ENCODE results near the gene ALG10B. TPM values are rescaled to one million over a fixed set of nuclear protein-coding genes. Genes with fewer than 3 reads are reported as not detected.
"Not testable (repeated sequence)": the region's sequence is repeated elsewhere in the genome, so short reads cannot be mapped to it uniquely, and the experiment has no call there.

Gene ALG10B
- total RNA-seq, 1 donor from 2014 or later, result 9.8 TPM

DNA sequence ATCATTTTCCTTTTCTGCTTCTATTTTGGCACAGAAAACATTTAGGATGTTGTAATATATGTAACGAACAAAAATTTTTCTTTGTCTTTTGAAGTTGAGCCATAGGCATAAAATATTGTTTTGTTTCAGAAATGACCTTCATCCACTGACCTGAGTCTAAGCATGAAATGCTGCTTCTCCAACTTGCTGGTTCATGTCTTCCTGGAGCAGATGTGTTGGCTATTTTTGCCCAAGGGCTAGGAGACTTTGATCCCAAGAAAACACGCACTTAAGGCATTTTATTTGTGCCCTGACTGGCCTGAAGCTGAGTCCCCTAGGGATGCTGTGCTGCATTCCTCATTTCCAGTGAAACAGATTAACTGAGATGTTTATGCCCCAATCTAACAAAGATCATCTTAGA is 27.2 kb upstream of the ALG10B start:
- no peak for ATAC-seq (ENCODE audit: low read depth)
- intact Hi-C loops (cut with micrococcal nuclease), result no loop called here
- CTCF ChIA-PET, result no interaction called here
- DNase-seq, result no peak
- Mint-ChIP-seq H3K27ac (no peak overlapping the region), H3K4me3 (no peak overlapping the region), H3K9me3 (no peaks in the 10 kb centered on the region), H3K36me3 (ENCODE audit: low read depth) (no peaks in the 10 kb centered on the region), H3K4me1 (no peaks in the 10 kb centered on the region), H3K27me3 (no peaks in the 10 kb centered on the region)
- POLR2A ChIA-PET, result no interaction called here
- TF ChIP-seq CTCF (IDR thresholded peaks at IDR 0.05), result no peak

DNA sequence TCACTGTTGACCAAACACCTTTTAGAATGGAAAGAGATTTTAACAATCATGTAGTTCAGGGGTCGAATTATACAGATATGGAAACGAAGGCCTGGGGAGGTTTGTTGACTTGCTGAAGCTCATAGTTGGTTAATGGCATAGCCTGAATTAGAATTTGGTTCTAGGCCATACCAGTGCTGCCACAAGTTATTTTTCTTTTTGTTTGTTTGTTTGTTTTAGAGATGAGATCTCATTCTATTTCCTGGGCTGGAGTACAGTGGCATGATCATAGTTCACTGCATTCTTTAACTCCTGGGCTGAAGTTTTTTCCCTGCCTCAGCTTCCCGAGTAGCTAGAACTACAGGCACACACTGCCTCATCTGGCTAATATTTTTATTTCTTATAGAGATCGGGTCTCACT is 25.4 kb upstream of the ALG10B start:
- Mint-ChIP-seq H3K36me3 (ENCODE audit: low read depth) (no peaks in the 10 kb centered on the region), H3K27ac (no peak overlapping the region), H3K9me3 (no peaks in the 10 kb centered on the region), H3K4me1 (no peaks in the 10 kb centered on the region), H3K27me3 (no peaks in the 10 kb centered on the region), H3K4me3 (no peak overlapping the region)
- POLR2A ChIA-PET, result no interaction called here
- ATAC-seq (ENCODE audit: low read depth) (no peak), DNase-seq (no peak)
- intact Hi-C loops (cut with micrococcal nuclease), result no loop called here
- no peak for TF ChIP-seq CTCF (IDR thresholded peaks at IDR 0.05)
- CTCF ChIA-PET, result no interaction called here

- CTCF ChIA-PET; H3K4me3 Mint-ChIP-seq; H3K27me3 Mint-ChIP-seq; H3K36me3 Mint-ChIP-seq (ENCODE audit: low read depth); H3K4me1 Mint-ChIP-seq; H3K27ac Mint-ChIP-seq; POLR2A ChIA-PET; intact Hi-C loops (cut with micrococcal nuclease); ATAC-seq (ENCODE audit: low read depth); DNase-seq: not testable (repeated sequence)
- peaks cover 16% of the 10 kb centered on the region for H3K9me3 Mint-ChIP-seq
Observed at GRCh38 chr12:38302972-38303371, 13.6 kb upstream of the ALG10B start.

GRCh38 chr12:38321966-38322365 is 5.4 kb downstream of the ALG10B start:
- peaks cover 19% of the 10 kb centered on the region for H3K36me3 Mint-ChIP-seq (ENCODE audit: low read depth)
- H3K9me3 Mint-ChIP-seq; CTCF ChIA-PET; intact Hi-C loops (cut with micrococcal nuclease); H3K27ac Mint-ChIP-seq; DNase-seq; H3K27me3 Mint-ChIP-seq; POLR2A ChIA-PET; H3K4me1 Mint-ChIP-seq; ATAC-seq (ENCODE audit: low read depth); H3K4me3 Mint-ChIP-seq: not testable (repeated sequence)

GRCh38 chr12:38324912-38325311 is 8.3 kb downstream of the ALG10B start:
- CTCF ChIA-PET, result interaction anchor here (1.2 kb wide), 1 partner anchor 8 kb away, joined by 3 read pairs; the partner anchor contains the start of gene ALG10B
- intact Hi-C loops (cut with micrococcal nuclease), result no loop called here
- H3K4me1 Mint-ChIP-seq, result peaks cover 1% of the 10 kb centered on the region
- ATAC-seq (ENCODE audit: low read depth) (no peak), DNase-seq (no peak)
- H3K27me3 Mint-ChIP-seq, result no peaks in the 10 kb centered on the region
- no peak overlapping the region for H3K4me3 Mint-ChIP-seq
- POLR2A ChIA-PET, result no interaction called here
- no peak for TF ChIP-seq CTCF (IDR thresholded peaks at IDR 0.05)
- H3K36me3 Mint-ChIP-seq (ENCODE audit: low read depth), result peaks cover 12% of the 10 kb centered on the region
- no peaks in the 10 kb centered on the region for H3K9me3 Mint-ChIP-seq
- no peak overlapping the region for H3K27ac Mint-ChIP-seq

DNA sequence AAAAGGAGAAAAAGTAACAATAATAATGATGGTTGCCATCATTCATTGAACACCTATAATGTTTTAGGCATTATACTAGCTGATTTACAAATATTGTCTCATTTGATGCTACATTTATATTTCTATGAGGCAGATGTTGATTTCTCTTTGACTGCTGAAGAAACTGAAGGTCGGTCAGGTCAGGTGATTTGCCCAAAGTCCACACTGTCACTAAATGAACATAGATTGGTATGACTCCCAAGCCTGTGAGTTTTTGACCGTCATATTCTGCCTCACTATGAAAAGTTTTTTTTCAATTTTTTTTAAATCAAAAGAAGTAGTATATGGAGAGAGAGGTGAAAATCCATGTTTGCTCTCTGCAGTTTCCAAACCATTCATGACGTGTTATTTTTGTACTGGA is 10.8 kb downstream of the ALG10B start:
- ATAC-seq (ENCODE audit: low read depth), result no peak
- no peak for TF ChIP-seq CTCF (IDR thresholded peaks at IDR 0.05)

More for the DNA sequence above, 10.8 kb downstream of the ALG10B start:
- DNase-seq, result no peak
- intact Hi-C loops (cut with micrococcal nuclease), result no loop called here
- POLR2A ChIA-PET, result interaction anchor here (0.6 kb wide), 1 partner anchor 11 kb away, joined by 5 read pairs; the partner anchor contains the start of gene ALG10B
- CTCF ChIA-PET, result interaction anchor here (1.8 to 1.9 kb wide), 2 partner anchors 579 to 945 kb away, joined by 4 to 13 read pairs; no protein-coding TSS in a partner anchor
- H3K27me3 Mint-ChIP-seq, result no peaks in the 10 kb centered on the region
- H3K4me1 Mint-ChIP-seq, result peaks cover 1% of the 10 kb centered on the region
- H3K36me3 Mint-ChIP-seq (ENCODE audit: low read depth), result peaks cover 8% of the 10 kb centered on the region
- no peak overlapping the region for H3K4me3 Mint-ChIP-seq
- no peaks in the 10 kb centered on the region for H3K9me3 Mint-ChIP-seq
- H3K27ac Mint-ChIP-seq, result no peak overlapping the region

Measured in activated B cell treated with CpG ODN at 0.5 μM for 24 hours (primary cell).